ENCODE data around the gene ATG16L2. TPM values are rescaled to one million over a fixed set of nuclear protein-coding genes. Genes with fewer than 3 reads are reported as not detected.

The ATG16L2 gene
- total RNA-seq, 1 donor from 2014 or later: 51.0 TPM

GRCh38 chr11:72832301-72833082 is 18.3 kb downstream of the ATG16L2 start:
- no peak overlapping the region for H3K4me3 Mint-ChIP-seq (ENCODE audit: unreplicated experiment)
- H3K4me1 Mint-ChIP-seq (ENCODE audit: unreplicated experiment): peaks cover 5% of the 10 kb centered on the region
- peaks cover 20% of the 10 kb centered on the region for H3K27me3 Mint-ChIP-seq (ENCODE audit: unreplicated experiment)
- peak overlapping the region; percentile 42 for H3K27ac Mint-ChIP-seq (ENCODE audit: unreplicated experiment)
- DNase-seq (ENCODE audit: low spot score): no peak
- peaks cover 18% of the 10 kb centered on the region for H3K36me3 Mint-ChIP-seq (ENCODE audit: low read depth, unreplicated experiment)
- no peaks in the 10 kb centered on the region for H3K9me3 Mint-ChIP-seq (ENCODE audit: unreplicated experiment)
- no peak for TF ChIP-seq CTCF (IDR thresholded peaks at IDR 0.05; ENCODE audit: unreplicated experiment)

GRCh38 chr11:72833083-72833733 is 19.0 kb downstream of the ATG16L2 start:
- peaks cover 20% of the 10 kb centered on the region for H3K27me3 Mint-ChIP-seq (ENCODE audit: unreplicated experiment)
- no peaks in the 10 kb centered on the region for H3K9me3 Mint-ChIP-seq (ENCODE audit: unreplicated experiment)
- peaks cover 22% of the 10 kb centered on the region for H3K36me3 Mint-ChIP-seq (ENCODE audit: low read depth, unreplicated experiment)
- peak overlapping the region; percentile 8 for H3K27ac Mint-ChIP-seq (ENCODE audit: unreplicated experiment)
- DNase-seq (ENCODE audit: low spot score): no peak
- no peak overlapping the region for H3K4me3 Mint-ChIP-seq (ENCODE audit: unreplicated experiment)
- TF ChIP-seq CTCF (IDR thresholded peaks at IDR 0.05; ENCODE audit: unreplicated experiment): no peak
- peaks cover 5% of the 10 kb centered on the region for H3K4me1 Mint-ChIP-seq (ENCODE audit: unreplicated experiment)

GRCh38 chr11:72833811-72834493 is 19.7 kb downstream of the ATG16L2 start:
- no peak overlapping the region for H3K4me3 Mint-ChIP-seq (ENCODE audit: unreplicated experiment)
- peaks cover 5% of the 10 kb centered on the region for H3K4me1 Mint-ChIP-seq (ENCODE audit: unreplicated experiment)
- H3K36me3 Mint-ChIP-seq (ENCODE audit: low read depth, unreplicated experiment): peaks cover 27% of the 10 kb centered on the region
- DNase-seq (ENCODE audit: low spot score): no peak
- H3K9me3 Mint-ChIP-seq (ENCODE audit: unreplicated experiment): no peaks in the 10 kb centered on the region
- H3K27ac Mint-ChIP-seq (ENCODE audit: unreplicated experiment): no peak overlapping the region
- peaks cover 20% of the 10 kb centered on the region for H3K27me3 Mint-ChIP-seq (ENCODE audit: unreplicated experiment)
- no peak for TF ChIP-seq CTCF (IDR thresholded peaks at IDR 0.05; ENCODE audit: unreplicated experiment)

GRCh38 chr11:72834905-72835304 is 20.7 kb downstream of the ATG16L2 start:
- Mint-ChIP-seq H3K4me1 (ENCODE audit: unreplicated experiment) (peaks cover 5% of the 10 kb centered on the region), H3K4me3 (ENCODE audit: unreplicated experiment) (no peak overlapping the region), H3K27me3 (ENCODE audit: unreplicated experiment) (peaks cover 17% of the 10 kb centered on the region), H3K36me3 (ENCODE audit: low read depth, unreplicated experiment) (peaks cover 30% of the 10 kb centered on the region), H3K9me3 (ENCODE audit: unreplicated experiment) (no peaks in the 10 kb centered on the region), H3K27ac (ENCODE audit: unreplicated experiment) (no peak overlapping the region)
- TF ChIP-seq CTCF (IDR thresholded peaks at IDR 0.05; ENCODE audit: unreplicated experiment): no peak
- DNase-seq (ENCODE audit: low spot score): no peak

All from endothelial cell (in vitro differentiated cells).